ENCODE measurements around the gene MTMR11. TPM values are rescaled to one million over a fixed set of nuclear protein-coding genes. Genes with fewer than 3 reads are reported as not detected.
A peak's percentile ranks its signal among the peaks of the same experiment; 100 is the strongest.

Gene MTMR11
- total RNA-seq, 1 experiment from 2014 or later: 7.1 TPM

DNA sequence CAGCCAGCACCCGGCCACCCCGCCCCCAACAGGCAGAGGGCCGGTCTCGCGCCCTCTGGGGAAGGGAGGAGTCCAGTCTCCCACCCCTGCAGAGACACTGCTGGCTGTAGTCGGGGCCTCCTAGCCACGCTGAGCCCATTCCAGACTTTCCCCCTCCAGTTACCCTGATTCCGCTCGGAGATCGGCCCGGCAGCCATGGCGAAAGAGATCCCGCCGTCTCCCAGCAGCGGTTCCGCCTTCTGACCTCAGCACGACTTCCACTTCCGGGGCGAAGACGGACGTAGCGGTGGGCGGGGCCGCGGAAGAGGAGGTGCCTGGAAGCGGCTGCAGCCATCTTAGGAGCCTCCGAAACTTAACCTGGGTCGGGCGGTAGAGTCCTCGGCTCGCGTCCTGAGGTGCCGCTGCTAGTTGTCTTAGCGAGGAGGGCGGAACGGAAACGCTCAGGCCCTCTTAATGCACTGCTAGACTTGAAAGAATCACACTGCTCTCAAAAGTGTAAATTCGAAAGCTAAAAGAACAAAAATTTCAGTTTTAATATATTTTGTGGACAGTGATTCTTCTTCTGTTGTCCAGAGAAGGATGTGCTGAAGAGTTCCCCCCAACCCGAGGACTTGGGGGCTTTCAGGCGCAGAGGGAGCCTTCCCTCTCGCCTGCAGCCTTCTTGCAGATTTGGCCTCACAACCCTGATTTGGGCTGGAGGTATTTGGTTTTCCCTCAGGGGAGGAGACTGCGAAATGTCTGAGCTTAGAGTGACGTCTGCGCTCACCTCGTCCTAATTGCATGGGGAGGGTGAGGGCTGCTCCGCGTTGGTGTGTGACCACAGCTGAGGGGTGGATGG, 8.9 kb downstream of the MTMR11 start, which contains the start of gene SF3B4 (continued):
- TF ChIP-seq ZNF263 (CRISPR knock-in tag; IDR thresholded peaks at IDR 0.05; ENCODE audit: low read depth) (no peak), EMX1 (CRISPR knock-in tag; IDR thresholded peaks at IDR 0.05) (no peak), HMGA2 (CRISPR knock-in tag; IDR thresholded peaks at IDR 0.05) (no peak)

DNA sequence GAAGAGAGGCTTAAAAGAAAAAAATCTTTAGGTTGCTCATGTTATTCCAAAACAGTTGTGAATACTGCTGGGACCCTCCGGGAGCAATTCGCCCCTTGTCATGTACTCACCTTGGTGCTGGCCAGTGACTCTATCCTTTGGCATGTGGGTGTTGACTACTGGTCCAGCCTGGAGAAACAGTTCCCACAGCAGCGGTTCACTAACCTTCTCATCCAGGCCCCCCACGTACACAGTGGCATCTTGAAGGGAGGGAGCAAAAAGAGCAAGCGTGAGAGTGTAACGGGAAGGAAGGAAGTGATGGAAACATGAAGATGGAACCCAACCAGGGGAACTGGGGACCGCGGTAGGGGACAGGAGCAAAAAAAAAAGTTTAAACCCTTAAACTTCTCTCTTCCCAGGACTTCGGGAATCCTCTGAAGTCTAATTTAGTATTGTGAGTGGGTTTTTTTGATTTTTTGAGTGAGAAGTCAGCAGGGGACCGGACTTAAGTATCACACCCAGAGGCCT, 9.6 kb downstream of the MTMR11 start:
- POLR2A ChIA-PET: no interaction called here
- no peak for ATAC-seq
- peak overlapping the region; percentile 99 for H3K27ac Mint-ChIP-seq
- no peaks in the 10 kb centered on the region for H3K9me3 Mint-ChIP-seq
- TF ChIP-seq, protein P1, sequence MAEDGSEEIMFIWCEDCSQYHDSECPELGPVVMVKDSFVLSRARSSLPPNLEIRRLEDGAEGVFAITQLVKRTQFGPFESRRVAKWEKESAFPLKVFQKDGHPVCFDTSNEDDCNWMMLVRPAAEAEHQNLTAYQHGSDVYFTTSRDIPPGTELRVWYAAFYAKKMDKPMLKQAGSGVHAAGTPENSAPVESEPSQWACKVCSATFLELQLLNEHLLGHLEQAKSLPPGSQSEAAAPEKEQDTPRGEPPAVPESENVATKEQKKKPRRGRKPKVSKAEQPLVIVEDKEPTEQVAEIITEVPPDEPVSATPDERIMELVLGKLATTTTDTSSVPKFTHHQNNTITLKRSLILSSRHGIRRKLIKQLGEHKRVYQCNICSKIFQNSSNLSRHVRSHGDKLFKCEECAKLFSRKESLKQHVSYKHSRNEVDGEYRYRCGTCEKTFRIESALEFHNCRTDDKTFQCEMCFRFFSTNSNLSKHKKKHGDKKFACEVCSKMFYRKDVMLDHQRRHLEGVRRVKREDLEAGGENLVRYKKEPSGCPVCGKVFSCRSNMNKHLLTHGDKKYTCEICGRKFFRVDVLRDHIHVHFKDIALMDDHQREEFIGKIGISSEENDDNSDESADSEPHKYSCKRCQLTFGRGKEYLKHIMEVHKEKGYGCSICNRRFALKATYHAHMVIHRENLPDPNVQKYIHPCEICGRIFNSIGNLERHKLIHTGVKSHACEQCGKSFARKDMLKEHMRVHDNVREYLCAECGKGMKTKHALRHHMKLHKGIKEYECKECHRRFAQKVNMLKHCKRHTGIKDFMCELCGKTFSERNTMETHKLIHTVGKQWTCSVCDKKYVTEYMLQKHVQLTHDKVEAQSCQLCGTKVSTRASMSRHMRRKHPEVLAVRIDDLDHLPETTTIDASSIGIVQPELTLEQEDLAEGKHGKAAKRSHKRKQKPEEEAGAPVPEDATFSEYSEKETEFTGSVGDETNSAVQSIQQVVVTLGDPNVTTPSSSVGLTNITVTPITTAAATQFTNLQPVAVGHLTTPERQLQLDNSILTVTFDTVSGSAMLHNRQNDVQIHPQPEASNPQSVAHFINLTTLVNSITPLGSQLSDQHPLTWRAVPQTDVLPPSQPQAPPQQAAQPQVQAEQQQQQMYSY (CRISPR knock-in tag; IDR thresholded peaks at IDR 0.05): 0 out of 2 replicates have a peak, but pooled peaks have one; percentile 5
- TF ChIP-seq, protein P2, sequence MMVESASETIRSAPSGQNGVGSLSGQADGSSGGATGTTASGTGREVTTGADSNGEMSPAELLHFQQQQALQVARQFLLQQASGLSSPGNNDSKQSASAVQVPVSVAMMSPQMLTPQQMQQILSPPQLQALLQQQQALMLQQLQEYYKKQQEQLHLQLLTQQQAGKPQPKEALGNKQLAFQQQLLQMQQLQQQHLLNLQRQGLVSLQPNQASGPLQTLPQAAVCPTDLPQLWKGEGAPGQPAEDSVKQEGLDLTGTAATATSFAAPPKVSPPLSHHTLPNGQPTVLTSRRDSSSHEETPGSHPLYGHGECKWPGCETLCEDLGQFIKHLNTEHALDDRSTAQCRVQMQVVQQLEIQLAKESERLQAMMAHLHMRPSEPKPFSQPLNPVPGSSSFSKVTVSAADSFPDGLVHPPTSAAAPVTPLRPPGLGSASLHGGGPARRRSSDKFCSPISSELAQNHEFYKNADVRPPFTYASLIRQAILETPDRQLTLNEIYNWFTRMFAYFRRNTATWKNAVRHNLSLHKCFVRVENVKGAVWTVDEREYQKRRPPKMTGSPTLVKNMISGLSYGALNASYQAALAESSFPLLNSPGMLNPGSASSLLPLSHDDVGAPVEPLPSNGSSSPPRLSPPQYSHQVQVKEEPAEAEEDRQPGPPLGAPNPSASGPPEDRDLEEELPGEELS (CRISPR knock-in tag; IDR thresholded peaks at IDR 0.05): no peak
- TF ChIP-seq, protein P3, sequence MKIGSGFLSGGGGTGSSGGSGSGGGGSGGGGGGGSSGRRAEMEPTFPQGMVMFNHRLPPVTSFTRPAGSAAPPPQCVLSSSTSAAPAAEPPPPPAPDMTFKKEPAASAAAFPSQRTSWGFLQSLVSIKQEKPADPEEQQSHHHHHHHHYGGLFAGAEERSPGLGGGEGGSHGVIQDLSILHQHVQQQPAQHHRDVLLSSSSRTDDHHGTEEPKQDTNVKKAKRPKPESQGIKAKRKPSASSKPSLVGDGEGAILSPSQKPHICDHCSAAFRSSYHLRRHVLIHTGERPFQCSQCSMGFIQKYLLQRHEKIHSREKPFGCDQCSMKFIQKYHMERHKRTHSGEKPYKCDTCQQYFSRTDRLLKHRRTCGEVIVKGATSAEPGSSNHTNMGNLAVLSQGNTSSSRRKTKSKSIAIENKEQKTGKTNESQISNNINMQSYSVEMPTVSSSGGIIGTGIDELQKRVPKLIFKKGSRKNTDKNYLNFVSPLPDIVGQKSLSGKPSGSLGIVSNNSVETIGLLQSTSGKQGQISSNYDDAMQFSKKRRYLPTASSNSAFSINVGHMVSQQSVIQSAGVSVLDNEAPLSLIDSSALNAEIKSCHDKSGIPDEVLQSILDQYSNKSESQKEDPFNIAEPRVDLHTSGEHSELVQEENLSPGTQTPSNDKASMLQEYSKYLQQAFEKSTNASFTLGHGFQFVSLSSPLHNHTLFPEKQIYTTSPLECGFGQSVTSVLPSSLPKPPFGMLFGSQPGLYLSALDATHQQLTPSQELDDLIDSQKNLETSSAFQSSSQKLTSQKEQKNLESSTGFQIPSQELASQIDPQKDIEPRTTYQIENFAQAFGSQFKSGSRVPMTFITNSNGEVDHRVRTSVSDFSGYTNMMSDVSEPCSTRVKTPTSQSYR (CRISPR knock-in tag; IDR thresholded peaks at IDR 0.05): no peak
- peaks cover 24% of the 10 kb centered on the region for H3K4me1 Mint-ChIP-seq
- no peaks in the 10 kb centered on the region for H3K27me3 Mint-ChIP-seq (ENCODE audit: low read depth)
- peaks cover 45% of the 10 kb centered on the region for H3K36me3 Mint-ChIP-seq
- DNase-seq (ENCODE audit: low spot score): no peak
- CTCF ChIA-PET: no interaction called here
- H3K4me3 Mint-ChIP-seq: peak overlapping the region; percentile 100

DNA sequence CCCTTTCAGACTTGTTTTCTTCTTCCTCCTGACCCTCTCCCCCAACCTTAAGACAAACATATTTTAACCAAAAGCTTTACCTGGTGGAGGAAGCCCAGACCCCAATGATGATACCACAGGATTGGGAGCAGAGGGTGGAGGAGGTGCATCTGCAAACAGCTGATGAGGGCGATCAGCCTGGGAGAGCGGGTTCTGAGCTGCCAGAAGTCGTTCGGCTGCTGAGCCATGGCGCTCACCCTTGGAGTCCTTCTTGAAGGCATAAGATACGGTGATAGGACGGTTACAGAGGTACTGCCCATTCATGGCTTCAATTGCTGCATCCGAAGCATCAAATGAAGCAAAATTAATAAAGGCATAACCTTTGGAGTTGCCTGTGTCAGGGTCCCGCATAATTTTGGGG, 10.4 kb downstream of the MTMR11 start:
- ChIA-PET CTCF (no interaction called here), POLR2A (no interaction called here)
- peak overlapping the region; percentile 71; the same call in 1 of the 2 replicates for H3K27ac Mint-ChIP-seq
- no peaks in the 10 kb centered on the region for H3K9me3 Mint-ChIP-seq
- H3K4me1 Mint-ChIP-seq: peaks cover 24% of the 10 kb centered on the region
- peaks cover 45% of the 10 kb centered on the region for H3K36me3 Mint-ChIP-seq
- TF ChIP-seq ZNF263 (CRISPR knock-in tag; IDR thresholded peaks at IDR 0.05; ENCODE audit: low read depth) (no peak), SP1 (CRISPR knock-in tag; conservative IDR thresholded peaks at IDR 0.05) (no peak)
- TF ChIP-seq, protein P3 (CRISPR knock-in tag; IDR thresholded peaks at IDR 0.05): no peak
- no peak for ATAC-seq
- H3K4me3 Mint-ChIP-seq: peak overlapping the region; percentile 100
- DNase-seq (ENCODE audit: low spot score): no peak
- H3K27me3 Mint-ChIP-seq (ENCODE audit: low read depth): no peaks in the 10 kb centered on the region
